HG02870 (cell line): ENCODE results near the gene LYST.

Experiments
- ATAC-seq: cut with Tn5 transposase; IDR thresholded peaks from one replicate; pipeline ENCODE4 v1.9.1; 2021; ENCODE audit warnings: mild to moderate bottlenecking, moderate library complexity; ENCODE audit not compliant: unreplicated experiment

Gene LYST

GRCh38 chr1:235613602-235614001 is 253.1 kb downstream of the LYST start:
- no peak for ATAC-seq

DNA sequence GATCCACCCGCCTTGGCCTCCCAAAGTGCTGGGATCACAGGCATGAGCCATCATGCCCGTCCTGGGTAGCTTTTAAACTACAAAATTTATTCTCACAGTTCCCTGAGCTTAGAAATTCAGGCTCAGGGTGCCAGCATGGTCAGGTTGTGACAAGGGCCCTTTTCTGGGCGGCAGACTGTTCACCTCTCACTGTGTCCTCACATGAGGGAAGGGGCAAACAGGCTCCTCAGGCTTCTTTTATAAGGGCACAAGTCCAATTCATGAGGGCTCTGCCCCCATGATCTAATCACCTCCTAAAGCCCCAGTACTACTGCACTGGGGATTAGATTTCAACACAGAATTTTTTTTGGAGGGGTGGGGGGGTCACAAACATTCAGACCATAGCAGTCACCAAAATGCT is 253.9 kb downstream of the LYST start:
- no peak for ATAC-seq
